Measurements from ENCODE around the gene PRKCH.

Gene PRKCH

GRCh38 chr14:61321385-61322010, at the start of gene PRKCH:
Gene PRKCH, plus strand, starts transcription at chr14:61321579. Its CDS starts 523 bp downstream, at chr14:61322102.
- DNase-seq (ENCODE audit: low spot score): peak; percentile 84

GRCh38 chr14:61277232-61277631, 44.1 kb upstream of the PRKCH start:
- DNase-seq (ENCODE audit: low spot score): no peak

- no peak for DNase-seq (ENCODE audit: low spot score)
These were observed 43.6 kb upstream of the PRKCH start for GRCh38 chr14:61277784-61278183.

GRCh38 chr14:61279082-61279481, 42.3 kb upstream of the PRKCH start:
- no peak for DNase-seq (ENCODE audit: low spot score)

GRCh38 chr14:61280092-61280525, 41.3 kb upstream of the PRKCH start:
- no peak for DNase-seq (ENCODE audit: low spot score)

- peak; percentile 84 for DNase-seq (ENCODE audit: low spot score)
These were observed 40.7 kb upstream of the PRKCH start for GRCh38 chr14:61280526-61281185.

- peak; percentile 52 for DNase-seq (ENCODE audit: low spot score)
These were observed 40.0 kb upstream of the PRKCH start, which contains the start of gene TMEM30B for GRCh38 chr14:61281186-61281947. Gene TMEM30B, minus strand, starts transcription at chr14:61281338. Its CDS starts 191 bp downstream, at chr14:61281147.

- no peak for DNase-seq (ENCODE audit: low spot score)
These were observed 39.5 kb upstream of the PRKCH start for GRCh38 chr14:61281948-61282275.

- DNase-seq (ENCODE audit: low spot score): no peak
These were observed 38.6 kb upstream of the PRKCH start for GRCh38 chr14:61282746-61283145.

GRCh38 chr14:61284001-61284400, 37.4 kb upstream of the PRKCH start:
- no peak for DNase-seq (ENCODE audit: low spot score)

GRCh38 chr14:61285364-61285763, 36.0 kb upstream of the PRKCH start:
- no peak for DNase-seq (ENCODE audit: low spot score)

GRCh38 chr14:61287196-61287595, 34.2 kb upstream of the PRKCH start:
- no peak for DNase-seq (ENCODE audit: low spot score)

- no peak for DNase-seq (ENCODE audit: low spot score)
These were observed 33.2 kb upstream of the PRKCH start for GRCh38 chr14:61288228-61288627.

- no peak for DNase-seq (ENCODE audit: low spot score)
These were observed 32.7 kb upstream of the PRKCH start for GRCh38 chr14:61288720-61289119.

- no peak for DNase-seq (ENCODE audit: low spot score)
These were observed 30.7 kb upstream of the PRKCH start for GRCh38 chr14:61290701-61291100.

GRCh38 chr14:61296151-61296550, 25.2 kb upstream of the PRKCH start:
- DNase-seq (ENCODE audit: low spot score): no peak

GRCh38 chr14:61296719-61297502, 24.5 kb upstream of the PRKCH start:
- peak; percentile 78 for DNase-seq (ENCODE audit: low spot score)

GRCh38 chr14:61297581-61297980, 23.8 kb upstream of the PRKCH start:
- no peak for DNase-seq (ENCODE audit: low spot score)

GRCh38 chr14:61298824-61299223, 22.6 kb upstream of the PRKCH start:
- DNase-seq (ENCODE audit: low spot score): peak; percentile 9

- no peak for DNase-seq (ENCODE audit: low spot score)
These were observed 21.2 kb upstream of the PRKCH start for GRCh38 chr14:61300209-61300608.

GRCh38 chr14:61300754-61301153, 20.6 kb upstream of the PRKCH start:
- DNase-seq (ENCODE audit: low spot score): no peak

- no peak for DNase-seq (ENCODE audit: low spot score)
These were observed 16.7 kb upstream of the PRKCH start for GRCh38 chr14:61304688-61305087.

All from CD4-positive, alpha-beta T cell treated with Interleukin-2 at 100 ng/mL for 4 hours (primary cell).